Medulla oblongata (tissue), 1 donor: ENCODE data around the gene CEP135.
"Not testable (repeated sequence)": the region's sequence is repeated elsewhere in the genome, so short reads cannot be mapped to it uniquely, and the experiment has no call there.

Source experiments
- DNase-seq: peaks from one replicate; pipeline ENCODE4 v3.0.0-alpha.2; 2015; ENCODE audit errors: extremely low spot score

CEP135 gene

DNA sequence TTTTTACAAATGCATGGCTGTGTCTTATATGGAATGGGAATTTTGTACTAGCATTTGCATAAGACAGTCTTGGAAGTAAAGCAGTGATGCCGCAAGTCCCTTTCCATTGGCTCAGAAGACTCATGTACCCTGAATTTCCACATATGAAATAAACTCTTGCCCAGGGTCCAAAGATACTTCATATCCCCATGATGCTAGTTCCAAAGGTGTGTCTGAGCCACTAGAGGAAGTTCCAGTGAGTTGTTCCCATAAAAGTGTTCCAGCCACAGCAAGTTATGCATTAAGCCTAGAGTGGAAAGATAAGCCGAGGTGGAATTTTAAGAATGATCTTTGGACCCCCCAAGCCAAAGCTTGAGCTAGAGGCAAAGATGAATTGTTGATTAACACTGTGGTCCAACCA is 9.3 kb upstream of the CEP135 start:
- no peak for DNase-seq

DNA sequence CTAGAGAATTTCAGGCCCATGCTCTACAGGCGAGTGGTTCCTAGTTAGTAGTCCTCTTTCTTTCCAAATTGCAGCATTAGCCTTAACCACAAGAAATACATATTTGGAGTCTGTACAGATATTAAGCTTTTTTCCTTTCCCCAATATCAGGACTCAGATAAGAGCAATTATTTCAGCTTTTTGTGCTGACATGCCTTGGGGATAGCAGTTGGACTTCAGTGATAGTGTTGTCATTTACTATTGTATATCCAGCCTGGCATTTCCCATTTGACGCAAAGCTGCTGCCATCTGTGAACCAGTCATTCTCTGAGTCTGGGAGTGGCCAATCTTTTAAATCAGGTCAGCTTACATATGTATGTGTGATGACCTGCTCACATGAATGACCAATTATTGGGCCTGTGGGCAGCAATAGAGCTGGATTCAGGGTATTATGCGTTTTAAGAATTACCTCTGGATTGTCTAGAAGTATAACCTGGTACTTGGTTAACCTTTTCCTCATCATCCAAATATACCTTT is 6.8 kb upstream of the CEP135 start:
- no peak for DNase-seq

DNA sequence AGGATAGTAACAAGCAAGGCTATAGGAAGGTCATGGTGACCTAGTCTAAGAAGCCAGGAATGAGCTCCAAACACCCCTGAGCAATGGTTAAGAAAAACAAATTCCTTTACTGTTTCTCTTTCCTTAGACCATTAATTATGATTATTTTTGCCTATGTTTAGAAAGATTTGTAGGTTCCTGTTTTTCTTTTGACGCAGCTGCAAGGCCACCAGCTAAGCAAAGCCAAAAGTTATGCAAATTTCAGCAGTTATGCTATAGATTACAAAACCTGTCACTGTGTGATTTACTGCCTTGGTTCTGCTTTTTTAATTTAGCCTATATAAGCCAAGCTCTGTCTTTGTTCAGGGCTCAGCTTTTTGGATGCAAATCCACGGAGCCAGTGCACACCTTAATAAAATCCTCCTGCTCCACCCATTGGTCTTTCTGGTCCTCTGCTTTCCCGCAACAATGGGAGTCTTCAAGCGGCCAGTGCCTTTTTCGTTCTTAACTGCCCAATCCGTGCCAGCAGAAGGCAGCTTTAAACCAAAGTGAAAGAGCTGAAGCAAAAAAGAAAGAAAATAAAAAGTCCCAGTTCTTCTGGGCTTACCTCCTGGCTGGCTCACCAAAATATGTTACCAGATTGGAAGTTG is 1.4 kb upstream of the CEP135 start:
- DNase-seq = peak; percentile 22

DNA sequence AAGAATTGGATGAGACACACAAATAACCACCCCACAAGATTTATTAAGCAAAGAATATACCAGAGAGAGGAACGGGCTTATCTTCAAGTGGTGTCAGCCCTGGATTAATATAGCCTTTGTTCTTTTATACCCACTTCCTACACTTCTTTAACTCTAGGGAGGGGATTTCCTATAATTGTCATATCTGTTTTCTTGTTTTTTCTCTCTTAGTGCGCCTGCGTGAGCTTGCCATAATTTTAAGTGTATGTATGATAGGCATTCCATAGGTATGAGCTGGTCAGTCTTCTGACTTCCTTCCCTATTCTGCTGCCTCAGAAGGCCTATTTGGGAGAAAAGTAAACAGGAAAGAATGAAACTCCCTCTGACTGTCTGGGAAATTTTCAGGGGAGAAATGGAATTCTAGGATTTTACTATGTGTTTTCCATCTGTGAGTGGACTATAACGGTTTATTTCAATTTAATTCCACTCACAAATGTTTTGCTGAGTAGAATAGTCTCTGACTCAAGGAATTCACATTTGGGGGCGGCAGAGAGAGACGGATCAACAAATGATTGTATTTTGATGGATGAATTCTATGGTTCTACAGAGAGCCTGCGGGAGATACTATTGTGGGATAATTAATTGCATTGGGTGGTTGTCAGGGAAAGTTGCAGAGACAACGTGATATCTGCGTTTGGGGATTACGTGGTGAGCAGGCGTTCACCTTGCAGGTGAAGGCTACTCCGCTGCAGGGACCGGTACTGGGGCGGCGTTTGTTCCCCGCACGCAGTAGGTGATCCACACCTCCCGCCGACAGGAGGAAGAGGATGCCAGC is 626 bp upstream of the CEP135 start:
- DNase-seq = peak; percentile 35

DNA sequence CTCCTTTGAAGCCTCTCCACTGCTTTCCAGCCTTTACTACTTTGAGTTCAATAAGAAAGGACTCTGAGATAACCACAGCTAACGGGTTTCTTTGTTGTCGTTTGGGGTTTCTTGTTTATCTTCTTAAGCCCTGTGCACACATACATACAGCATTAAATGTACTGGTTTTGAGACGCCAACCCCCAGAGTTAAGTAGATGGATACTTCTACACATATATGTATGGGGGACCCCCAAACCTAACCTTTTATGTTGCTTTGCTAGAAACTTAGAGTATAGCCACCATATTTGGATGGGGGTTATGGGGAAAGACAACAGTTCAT is 697 bp downstream of the CEP135 start:
- DNase-seq = no peak

GRCh38 chr4:55951191-55951922 is 2.6 kb downstream of the CEP135 start:
- no peak for DNase-seq

DNA sequence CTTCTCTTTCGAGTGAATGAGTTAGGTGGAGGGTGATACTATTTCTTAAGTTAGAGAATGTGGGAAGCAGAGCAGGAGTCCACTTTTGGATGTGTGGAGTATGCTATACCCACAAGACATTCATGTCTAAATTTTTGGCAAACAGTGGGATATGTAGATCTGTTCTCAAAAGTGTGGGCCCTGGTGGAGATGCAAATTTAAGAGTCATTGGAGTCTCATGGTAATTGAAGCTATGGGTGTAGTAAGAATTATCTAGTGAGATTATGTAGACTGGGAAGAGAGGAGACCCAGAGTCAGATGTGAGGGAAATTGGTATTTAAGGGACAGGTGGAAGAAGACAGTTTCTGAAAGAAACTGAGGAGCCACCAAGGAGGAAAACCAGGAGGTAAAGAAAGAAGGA is 7.0 kb downstream of the CEP135 start:
- DNase-seq = no peak

DNA sequence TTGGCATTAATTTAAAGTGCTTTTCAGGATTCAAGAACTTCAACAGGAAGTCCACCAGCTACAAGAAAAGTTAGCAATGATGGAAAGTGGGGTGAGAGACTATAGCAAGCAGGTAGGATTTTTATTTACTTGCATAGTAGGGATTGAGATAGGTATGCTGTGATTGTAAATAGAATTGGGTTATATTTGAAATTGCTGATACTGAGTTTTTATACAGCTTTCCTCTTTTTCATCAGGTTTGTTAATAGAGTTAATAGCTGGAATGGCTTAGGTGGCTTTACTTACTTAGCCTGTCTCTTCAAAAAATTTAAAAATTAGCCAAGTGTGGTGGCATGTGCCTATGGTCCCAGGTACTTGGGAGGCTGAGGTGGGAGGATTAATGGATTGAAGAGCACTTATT is 10.9 kb downstream of the CEP135 start:
- no peak for DNase-seq

GRCh38 chr4:55964046-55964445 is 15.3 kb downstream of the CEP135 start:
- DNase-seq = no peak

GRCh38 chr4:55965585-55965984 is 16.8 kb downstream of the CEP135 start:
- no peak for DNase-seq

GRCh38 chr4:55966324-55966723 is 17.6 kb downstream of the CEP135 start:
- DNase-seq = not testable (repeated sequence)

DNA sequence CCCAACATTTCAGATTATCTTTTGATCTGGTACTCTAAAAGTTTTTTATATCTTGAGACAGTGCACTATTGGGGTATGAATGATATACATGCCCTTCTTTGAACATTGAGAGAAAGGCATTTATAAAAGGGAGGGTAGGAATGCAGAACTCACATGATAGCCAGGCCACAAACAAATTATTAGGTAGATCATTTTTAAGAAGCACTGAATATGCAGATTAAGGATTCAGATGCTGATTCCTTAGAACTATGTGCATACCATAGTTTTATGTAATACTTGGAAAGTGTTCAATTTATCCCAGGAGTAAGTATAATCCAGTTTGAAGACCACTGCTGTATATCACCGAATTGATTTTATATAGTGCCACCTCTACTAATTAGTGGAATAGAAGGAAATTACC is 18.6 kb downstream of the CEP135 start:
- DNase-seq = no peak

GRCh38 chr4:55973650-55974049 is 24.9 kb downstream of the CEP135 start:
- DNase-seq = no peak

DNA sequence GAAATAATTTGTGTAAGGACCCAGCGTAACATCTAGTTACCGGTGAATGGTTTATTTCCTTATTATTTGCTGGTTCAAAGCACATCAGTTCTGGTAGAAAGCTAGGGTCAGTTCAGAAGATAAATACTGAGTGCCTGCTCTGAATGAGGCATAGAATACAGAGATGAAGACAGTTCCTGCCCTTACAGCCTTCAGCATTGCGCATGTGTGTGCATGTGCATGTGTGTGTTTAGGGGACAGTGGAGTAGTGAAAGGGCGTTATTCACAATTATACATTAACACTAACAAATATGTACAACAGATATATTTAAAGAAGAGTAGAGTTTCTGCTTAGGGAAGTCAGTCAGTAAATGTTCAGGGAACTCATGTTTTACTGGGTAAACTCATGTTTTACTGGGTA is 29.1 kb downstream of the CEP135 start:
- no peak for DNase-seq

DNA sequence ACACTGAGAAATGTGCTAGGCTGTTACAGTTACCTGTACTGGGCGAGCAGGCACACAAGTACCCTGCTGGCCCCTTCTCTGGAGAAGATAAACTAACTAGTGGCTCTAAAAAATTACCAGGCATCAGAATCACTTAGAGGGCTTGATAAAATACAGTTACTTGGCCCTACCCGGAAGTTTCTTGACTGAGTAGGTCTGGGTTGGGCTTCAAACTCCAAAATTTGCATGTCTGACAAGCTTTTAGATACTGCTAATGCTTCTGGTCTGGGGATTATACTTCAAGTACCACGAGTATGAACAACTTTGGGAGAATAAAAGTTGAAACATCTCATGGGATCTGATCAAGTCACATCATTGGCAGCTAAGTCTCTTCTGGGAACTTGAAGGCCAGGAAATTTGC is 30.8 kb downstream of the CEP135 start:
- DNase-seq = no peak

GRCh38 chr4:55980725-55981124 is 32.0 kb downstream of the CEP135 start:
- DNase-seq = no peak

GRCh38 chr4:55982976-55983375 is 34.2 kb downstream of the CEP135 start:
- no peak for DNase-seq

DNA sequence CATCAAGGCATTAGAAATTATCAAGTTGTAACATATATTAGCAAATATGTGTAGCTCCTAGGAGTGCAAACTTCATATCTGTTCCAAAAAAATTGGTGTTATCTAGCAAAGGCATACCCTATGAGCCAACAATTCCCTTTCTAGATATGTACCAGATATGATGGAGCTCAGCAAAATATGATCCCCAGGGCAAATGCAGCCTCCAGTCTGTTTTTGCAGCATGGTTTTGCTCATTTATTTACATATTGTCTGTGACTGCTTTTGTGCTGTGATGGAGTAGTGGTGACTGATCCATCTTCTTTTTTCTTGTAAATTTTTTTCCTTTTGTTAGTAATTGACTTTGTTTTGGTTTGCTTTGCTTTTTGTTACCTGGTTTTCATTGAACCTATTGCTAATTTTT is 41.0 kb downstream of the CEP135 start:
- no peak for DNase-seq

DNA sequence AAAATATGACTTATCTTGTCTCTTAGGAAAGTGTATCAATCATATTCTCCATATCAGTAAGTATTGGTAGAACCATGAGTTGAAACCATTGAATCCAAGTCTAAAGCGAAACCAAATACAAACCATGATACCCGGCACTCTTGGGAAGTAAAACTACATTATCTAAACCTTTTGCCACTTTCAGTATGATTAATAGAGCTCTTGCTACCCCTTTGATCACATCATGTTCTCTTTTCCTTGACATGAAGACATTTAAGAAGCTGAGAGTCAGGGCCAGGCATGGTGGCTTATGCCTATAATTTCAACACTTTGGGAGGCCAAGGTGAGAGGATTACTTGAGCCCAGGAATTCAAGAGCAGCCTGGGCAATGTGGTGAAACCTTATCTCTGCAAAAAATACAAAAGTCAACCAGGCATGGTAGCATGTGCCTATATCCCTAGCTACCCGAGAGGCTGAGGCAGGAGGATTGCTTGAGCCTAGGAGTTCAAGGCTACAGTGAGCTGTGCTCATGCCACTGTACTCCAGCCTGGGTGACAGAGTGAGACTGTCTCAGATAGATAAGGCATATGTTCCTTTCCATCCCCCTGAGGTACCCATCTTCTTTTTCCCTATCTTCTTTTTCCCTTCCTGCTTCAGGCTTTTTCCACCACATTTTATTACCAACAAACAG is 45.4 kb downstream of the CEP135 start:
- DNase-seq = peak; percentile 5

DNA sequence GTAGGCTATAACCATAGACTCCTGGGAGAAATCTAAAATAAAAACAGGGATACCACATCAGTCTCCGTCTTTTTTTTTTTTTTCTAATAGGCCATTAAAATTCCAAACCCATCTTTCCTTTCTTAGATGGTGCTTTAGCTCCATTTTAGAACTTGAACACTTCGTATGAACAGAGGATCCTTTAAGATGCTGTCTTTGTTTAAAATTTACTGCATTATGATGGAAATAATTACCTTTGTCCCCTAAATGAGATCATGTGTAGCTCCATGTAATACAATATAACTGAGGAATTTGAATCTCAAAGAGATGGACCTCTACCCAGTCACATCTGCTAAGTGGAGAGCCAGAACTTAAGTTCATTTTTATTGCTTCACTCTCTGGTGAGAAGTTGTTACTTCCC is 47.9 kb downstream of the CEP135 start:
- no peak for DNase-seq

- no peak for DNase-seq
Observed at GRCh38 chr4:56003606-56004005, 54.9 kb downstream of the CEP135 start.

DNA sequence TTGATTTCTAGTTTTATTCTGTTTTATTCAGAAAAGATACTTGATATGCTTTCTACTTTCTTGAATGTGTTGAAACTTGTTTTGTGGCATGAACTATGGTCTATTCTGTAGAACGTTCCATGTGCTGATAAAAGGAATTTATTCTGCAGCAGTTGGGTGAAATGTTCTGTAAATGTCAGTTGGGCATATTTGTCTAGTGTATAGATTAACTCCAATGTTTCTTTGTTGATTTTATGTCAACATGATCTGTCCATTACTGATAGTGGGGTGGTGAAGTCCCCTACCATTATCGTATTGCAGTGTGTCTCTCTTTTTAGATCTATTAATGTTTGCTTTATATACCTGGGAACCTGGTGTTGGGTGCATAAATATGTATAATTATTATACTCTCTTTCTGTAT is 55.5 kb downstream of the CEP135 start:
- no peak for DNase-seq
